ENCODE measurements around the gene WT1.

- TF ChIP-seq, protein P1, sequence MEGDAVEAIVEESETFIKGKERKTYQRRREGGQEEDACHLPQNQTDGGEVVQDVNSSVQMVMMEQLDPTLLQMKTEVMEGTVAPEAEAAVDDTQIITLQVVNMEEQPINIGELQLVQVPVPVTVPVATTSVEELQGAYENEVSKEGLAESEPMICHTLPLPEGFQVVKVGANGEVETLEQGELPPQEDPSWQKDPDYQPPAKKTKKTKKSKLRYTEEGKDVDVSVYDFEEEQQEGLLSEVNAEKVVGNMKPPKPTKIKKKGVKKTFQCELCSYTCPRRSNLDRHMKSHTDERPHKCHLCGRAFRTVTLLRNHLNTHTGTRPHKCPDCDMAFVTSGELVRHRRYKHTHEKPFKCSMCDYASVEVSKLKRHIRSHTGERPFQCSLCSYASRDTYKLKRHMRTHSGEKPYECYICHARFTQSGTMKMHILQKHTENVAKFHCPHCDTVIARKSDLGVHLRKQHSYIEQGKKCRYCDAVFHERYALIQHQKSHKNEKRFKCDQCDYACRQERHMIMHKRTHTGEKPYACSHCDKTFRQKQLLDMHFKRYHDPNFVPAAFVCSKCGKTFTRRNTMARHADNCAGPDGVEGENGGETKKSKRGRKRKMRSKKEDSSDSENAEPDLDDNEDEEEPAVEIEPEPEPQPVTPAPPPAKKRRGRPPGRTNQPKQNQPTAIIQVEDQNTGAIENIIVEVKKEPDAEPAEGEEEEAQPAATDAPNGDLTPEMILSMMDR (conservative IDR thresholded peaks at IDR 0.05; ENCODE audit: low read depth, low read length) = no peak
- TF ChIP-seq POLR2A (IDR thresholded peaks at IDR 0.05; ENCODE audit: low read depth, low read length) (no peak), CEBPB (IDR thresholded peaks at IDR 0.05; ENCODE audit: low read depth, low read length) (no peak), USF2 (IDR thresholded peaks at IDR 0.05; ENCODE audit: low read depth, low read length) (no peak), CHD1 (IDR thresholded peaks at IDR 0.05; ENCODE audit: low read depth, low read length) (no peak), NFE2L2 (IDR thresholded peaks at IDR 0.05; ENCODE audit: low read depth, low read length) (no peak), RAD21 (IDR thresholded peaks at IDR 0.05; ENCODE audit: low read length) (no peak), MAFK (IDR thresholded peaks at IDR 0.05; ENCODE audit: low read depth, low read length) (no peak), MAZ (IDR thresholded peaks at IDR 0.05; ENCODE audit: borderline replicate concordance, low read depth, low read length) (no peak), BHLHE40 (IDR thresholded peaks at IDR 0.05; ENCODE audit: low read depth, low read length) (no peak), SMC3 (IDR thresholded peaks at IDR 0.05; ENCODE audit: low read depth, low read length) (no peak), RFX5 (IDR thresholded peaks at IDR 0.05; ENCODE audit: low read depth, low read length) (no peak), MXI1 (IDR thresholded peaks at IDR 0.05; ENCODE audit: borderline replicate concordance, low read depth, low read length) (no peak), RCOR1 (IDR thresholded peaks at IDR 0.05; ENCODE audit: insufficient replicate concordance, low read length) (no peak)
Observed at GRCh38 chr11:32416301-32416700, 19.0 kb downstream of the WT1 start.
